SJCRH30 (cell line): ENCODE data around the gene LIN9. TPM values are rescaled to one million over a fixed set of nuclear protein-coding genes. Genes with fewer than 3 reads are reported as not detected.
A peak's percentile ranks its signal among the peaks of the same experiment; 100 is the strongest.

Experiments used
- DNase-seq, 2 experiments: peaks; one replicate each; pipeline ENCODE4 v3.0.0-alpha.2; 2015 to 2020
- H3K27ac ChIP-seq: fragments of 250-450 bp; sonication (Bioruptor Pico); 2 replicates; pipeline ENCODE4 v1.5.1; 2020; ENCODE audit warnings: mild to moderate bottlenecking, moderate library complexity
- H3K27me3 ChIP-seq: fragments of 250-450 bp; sonication (Bioruptor Pico); 2 replicates; pipeline ENCODE4 v1.5.1; 2020; ENCODE audit warnings: mild to moderate bottlenecking, moderate library complexity
- H3K36me3 ChIP-seq: fragments of 250-450 bp; sonication (Bioruptor Pico); 2 replicates; pipeline ENCODE4 v1.5.1; 2020; ENCODE audit warnings: mild to moderate bottlenecking, moderate library complexity
- H3K4me1 ChIP-seq: fragments of 250-450 bp; sonication (Bioruptor Pico); 2 replicates; pipeline ENCODE4 v1.5.1; 2020; ENCODE audit warnings: mild to moderate bottlenecking, moderate library complexity
- H3K4me3 ChIP-seq: fragments of 250-450 bp; sonication (Bioruptor Pico); 2 replicates; pipeline ENCODE4 v1.5.1; 2020; ENCODE audit warnings: mild to moderate bottlenecking, moderate library complexity
- H3K9me3 ChIP-seq: fragments of 250-450 bp; sonication (Bioruptor Pico); replicated peaks from 2 replicates; pipeline ENCODE4 v1.5.1; 2020; ENCODE audit warnings: mild to moderate bottlenecking, moderate library complexity
- total RNA-seq: library from RNA; depleted of rRNA; stranded (reverse); fragments of >200 nt; shearing (Covaris generic); gene quantifications from 2 replicates; pipeline ENCODE4 v1.2.3, GENCODE V29; 2014

LIN9 gene
- total RNA-seq, 1 experiment from 2014 or later = 31.8 TPM

- no peaks in the 10 kb centered on the region for H3K9me3 ChIP-seq
- H3K27me3 ChIP-seq = no peaks in the 10 kb centered on the region
- no peak for DNase-seq
- H3K4me1 ChIP-seq = no peaks in the 10 kb centered on the region
- no peak overlapping the region for H3K4me3 ChIP-seq
- no peak overlapping the region for H3K27ac ChIP-seq
- H3K36me3 ChIP-seq = peaks cover 20% of the 10 kb centered on the region
Observed at GRCh38 chr1:226226601-226227000, 82.4 kb downstream of the LIN9 start.

- Histone ChIP-seq H3K9me3 (no peaks in the 10 kb centered on the region), H3K27me3 (no peaks in the 10 kb centered on the region), H3K4me3 (no peak overlapping the region), H3K36me3 (peaks cover 4% of the 10 kb centered on the region; the same call in 1 of the 2 replicates), H3K27ac (no peak overlapping the region), H3K4me1 (no peaks in the 10 kb centered on the region)
- DNase-seq = no peak
Observed at GRCh38 chr1:226223786-226224244, 85.1 kb downstream of the LIN9 start.

- DNase-seq = no peak
- H3K4me3 ChIP-seq = no peak within 1 kb of the TSS
- H3K36me3 ChIP-seq = peaks cover 4% of the 10 kb centered on the region; the same call in 1 of the 2 replicates
- H3K27ac ChIP-seq = no peak within 1 kb of the TSS
- H3K9me3 ChIP-seq = no peaks in the 10 kb centered on the region
- H3K4me1 ChIP-seq = no peaks in the 10 kb centered on the region
- H3K27me3 ChIP-seq = no peaks in the 10 kb centered on the region
Observed at GRCh38 chr1:226223157-226223785, 85.7 kb downstream of the LIN9 start, which contains the start of gene MIXL1. TSS of gene MIXL1 (plus strand) at chr1:226223664. CDS start at chr1:226223682, 18 bp downstream.

GRCh38 chr1:226222686-226223085 lies 86.3 kb downstream of the LIN9 start:
- Histone ChIP-seq H3K9me3 (no peaks in the 10 kb centered on the region), H3K4me3 (no peak overlapping the region), H3K27me3 (no peaks in the 10 kb centered on the region), H3K27ac (no peak overlapping the region), H3K36me3 (peaks cover 4% of the 10 kb centered on the region; the same call in 1 of the 2 replicates), H3K4me1 (no peaks in the 10 kb centered on the region)
- DNase-seq = no peak

- H3K4me3 ChIP-seq = no peak overlapping the region
- no peaks in the 10 kb centered on the region for H3K27me3 ChIP-seq
- H3K4me1 ChIP-seq = peaks cover 3% of the 10 kb centered on the region
- no peak for DNase-seq
- no peaks in the 10 kb centered on the region for H3K9me3 ChIP-seq
- H3K36me3 ChIP-seq = 0 out of 2 replicates have a peak, but pooled peaks cover 4% of the 10 kb centered on the region
- no peak overlapping the region for H3K27ac ChIP-seq
Observed at GRCh38 chr1:226220473-226221189, 88.3 kb downstream of the LIN9 start.

GRCh38 chr1:226217273-226217672 lies 91.7 kb downstream of the LIN9 start:
- H3K27ac ChIP-seq = no peak overlapping the region
- no peaks in the 10 kb centered on the region for H3K27me3 ChIP-seq
- H3K4me1 ChIP-seq = peaks cover 17% of the 10 kb centered on the region
- DNase-seq = no peak
- no peak overlapping the region for H3K4me3 ChIP-seq
- no peaks in the 10 kb centered on the region for H3K9me3 ChIP-seq
- no peaks in the 10 kb centered on the region for H3K36me3 ChIP-seq

GRCh38 chr1:226216056-226216455 lies 92.9 kb downstream of the LIN9 start:
- H3K4me1 ChIP-seq = peaks cover 17% of the 10 kb centered on the region
- H3K27me3 ChIP-seq = no peaks in the 10 kb centered on the region
- H3K36me3 ChIP-seq = no peaks in the 10 kb centered on the region
- DNase-seq = no peak
- H3K4me3 ChIP-seq = no peak overlapping the region
- H3K9me3 ChIP-seq = no peaks in the 10 kb centered on the region
- no peak overlapping the region for H3K27ac ChIP-seq

GRCh38 chr1:226215239-226215638 lies 93.7 kb downstream of the LIN9 start:
- H3K9me3 ChIP-seq = no peaks in the 10 kb centered on the region
- H3K4me3 ChIP-seq = no peak overlapping the region
- no peak overlapping the region for H3K27ac ChIP-seq
- no peaks in the 10 kb centered on the region for H3K27me3 ChIP-seq
- DNase-seq = peak; percentile 47 to 58
- peaks cover 18% of the 10 kb centered on the region for H3K4me1 ChIP-seq
- no peaks in the 10 kb centered on the region for H3K36me3 ChIP-seq

GRCh38 chr1:226212545-226212944 lies 96.4 kb downstream of the LIN9 start:
- Histone ChIP-seq H3K27me3 (no peaks in the 10 kb centered on the region), H3K27ac (no peak overlapping the region), H3K4me1 (peaks cover 30% of the 10 kb centered on the region), H3K9me3 (no peaks in the 10 kb centered on the region), H3K36me3 (no peaks in the 10 kb centered on the region), H3K4me3 (no peak overlapping the region)
- DNase-seq = no peak

- H3K4me3 ChIP-seq = no peak overlapping the region
- H3K27ac ChIP-seq = no peak overlapping the region
- peaks cover 30% of the 10 kb centered on the region for H3K4me1 ChIP-seq
- no peaks in the 10 kb centered on the region for H3K36me3 ChIP-seq
- no peak for DNase-seq
- no peaks in the 10 kb centered on the region for H3K27me3 ChIP-seq
- no peaks in the 10 kb centered on the region for H3K9me3 ChIP-seq
Observed at GRCh38 chr1:226211181-226211821, 97.7 kb downstream of the LIN9 start.

GRCh38 chr1:226210571-226211176 lies 98.3 kb downstream of the LIN9 start:
- H3K9me3 ChIP-seq = no peaks in the 10 kb centered on the region
- DNase-seq = no peak
- no peaks in the 10 kb centered on the region for H3K36me3 ChIP-seq
- no peak overlapping the region for H3K4me3 ChIP-seq
- H3K27ac ChIP-seq = no peak overlapping the region
- H3K27me3 ChIP-seq = no peaks in the 10 kb centered on the region
- H3K4me1 ChIP-seq = peaks cover 27% of the 10 kb centered on the region

GRCh38 chr1:226209307-226210059 lies 99.5 kb downstream of the LIN9 start:
- peak; percentile 48 to 78 for DNase-seq
- Histone ChIP-seq H3K4me3 (no peak overlapping the region), H3K4me1 (peaks cover 15% of the 10 kb centered on the region), H3K27me3 (no peaks in the 10 kb centered on the region), H3K9me3 (no peaks in the 10 kb centered on the region), H3K27ac (no peak overlapping the region), H3K36me3 (no peaks in the 10 kb centered on the region)

- Histone ChIP-seq H3K27me3 (no peaks in the 10 kb centered on the region), H3K4me1 (peaks cover 13% of the 10 kb centered on the region), H3K4me3 (no peak overlapping the region), H3K27ac (no peak overlapping the region), H3K36me3 (no peaks in the 10 kb centered on the region), H3K9me3 (no peaks in the 10 kb centered on the region)
- DNase-seq = no peak
Observed at GRCh38 chr1:226207048-226207447, 101.9 kb downstream of the LIN9 start.

- DNase-seq = no peak
- Histone ChIP-seq H3K4me3 (no peak overlapping the region), H3K27me3 (no peaks in the 10 kb centered on the region), H3K9me3 (no peaks in the 10 kb centered on the region), H3K27ac (no peak overlapping the region), H3K36me3 (no peaks in the 10 kb centered on the region), H3K4me1 (peaks cover 1% of the 10 kb centered on the region)
Observed at GRCh38 chr1:226204198-226204597, 104.8 kb downstream of the LIN9 start.
